Activated effector memory CD4-positive, alpha-beta T cell treated with anti-CD3 and anti-CD28 coated beads, Interleukin-2, amount 50 U/mL, for 16 hours (primary cell): ENCODE measurements around the gene SPRED2.
"Not testable (repeated sequence)": the region's sequence is repeated elsewhere in the genome, so short reads cannot be mapped to it uniquely, and the experiment has no call there.

Source experiments
- DNase-seq: peaks from one replicate; pipeline ENCODE4 v3.0.0-alpha.2; 2020

The SPRED2 gene

DNA sequence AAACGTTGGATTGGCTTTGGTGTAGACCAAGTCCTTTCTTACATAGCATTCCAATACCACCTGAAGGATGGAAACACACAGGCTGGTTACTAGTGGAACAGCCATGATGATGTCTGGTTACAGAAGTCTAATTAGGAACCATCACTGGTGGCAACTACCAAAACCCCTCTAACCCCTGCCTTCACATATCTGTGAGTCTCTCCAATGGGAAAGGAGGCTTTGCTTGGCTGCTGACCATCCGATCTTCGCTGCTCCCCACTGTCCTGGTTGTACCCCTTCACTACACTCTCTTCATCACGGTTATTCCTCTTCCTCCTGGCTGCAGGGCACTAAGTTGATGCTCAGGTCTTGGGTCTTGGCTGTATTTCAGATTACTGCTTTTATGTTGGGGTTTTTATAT, 97.7 kb downstream of the SPRED2 start:
- DNase-seq: no peak

DNA sequence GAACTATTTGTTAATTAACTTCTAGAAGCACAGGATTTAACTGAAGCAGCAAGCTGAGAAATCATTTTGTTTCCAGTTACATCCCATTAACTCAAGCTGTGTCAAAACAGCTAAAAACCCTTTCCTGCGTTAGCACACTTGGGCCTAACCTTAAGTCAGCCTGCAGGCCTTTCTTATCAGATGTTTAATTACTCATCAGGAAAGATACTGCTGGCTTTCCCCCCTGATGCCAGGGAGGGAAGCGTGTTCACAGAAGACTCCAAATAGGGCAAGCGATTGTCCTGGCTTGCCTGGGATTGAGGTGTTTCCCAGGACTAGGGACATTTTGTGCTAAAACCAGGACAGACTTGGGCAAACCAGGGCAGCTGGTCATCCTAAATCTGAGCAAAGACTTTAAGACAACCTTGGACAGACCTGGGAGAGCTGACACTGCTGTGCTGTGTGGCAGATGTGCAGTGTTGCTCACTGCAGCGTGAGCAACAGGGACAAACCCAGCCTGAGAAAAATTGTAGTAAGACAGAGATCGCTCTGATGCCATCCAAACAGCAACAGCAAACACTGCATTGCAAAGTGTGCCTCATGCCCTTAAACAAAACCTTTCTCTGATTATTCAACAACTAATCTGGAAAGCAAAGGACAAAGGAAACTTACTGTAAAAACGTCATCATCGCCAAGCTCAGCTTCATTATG, 100.9 kb downstream of the SPRED2 start:
- no peak for DNase-seq

DNA sequence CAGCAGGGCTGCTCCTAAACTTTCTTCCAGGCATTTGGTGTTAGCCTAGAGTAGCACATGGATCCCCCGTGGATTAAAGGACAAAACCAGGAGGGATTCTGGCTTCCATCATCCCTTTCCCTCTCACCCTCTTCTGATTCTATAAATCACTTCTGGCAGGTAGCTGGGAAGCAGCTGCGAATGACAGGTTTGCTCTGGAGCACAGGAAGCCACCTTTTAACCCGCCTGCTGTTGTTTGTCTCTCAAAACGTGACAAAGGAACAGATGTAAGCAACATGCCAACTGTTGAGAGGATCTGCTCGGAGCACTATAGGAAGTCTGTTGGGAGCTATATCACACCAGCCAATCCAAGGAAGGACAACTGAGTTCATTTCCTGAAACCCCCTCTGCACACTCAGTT, 102.9 kb downstream of the SPRED2 start:
- DNase-seq: no peak

DNA sequence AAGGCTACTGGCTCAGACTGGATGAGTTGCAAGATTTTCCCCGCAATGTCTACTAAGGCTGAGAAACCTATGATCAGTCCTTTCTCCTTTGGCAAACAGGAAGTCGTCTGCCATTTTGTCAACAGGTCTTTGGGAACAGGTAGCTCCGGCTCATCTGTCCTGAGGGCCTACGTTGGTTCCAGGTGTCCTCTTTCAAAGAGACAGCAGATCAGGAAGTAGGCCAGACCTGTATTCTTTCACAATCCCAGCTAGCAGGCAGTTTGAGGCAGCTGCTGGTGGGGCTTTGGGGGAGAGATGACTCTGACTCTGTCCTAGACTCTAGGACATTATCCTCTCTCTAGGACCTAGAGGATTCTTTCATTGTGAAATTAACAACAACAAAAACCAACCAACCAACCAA, 106.1 kb downstream of the SPRED2 start:
- no peak for DNase-seq

DNA sequence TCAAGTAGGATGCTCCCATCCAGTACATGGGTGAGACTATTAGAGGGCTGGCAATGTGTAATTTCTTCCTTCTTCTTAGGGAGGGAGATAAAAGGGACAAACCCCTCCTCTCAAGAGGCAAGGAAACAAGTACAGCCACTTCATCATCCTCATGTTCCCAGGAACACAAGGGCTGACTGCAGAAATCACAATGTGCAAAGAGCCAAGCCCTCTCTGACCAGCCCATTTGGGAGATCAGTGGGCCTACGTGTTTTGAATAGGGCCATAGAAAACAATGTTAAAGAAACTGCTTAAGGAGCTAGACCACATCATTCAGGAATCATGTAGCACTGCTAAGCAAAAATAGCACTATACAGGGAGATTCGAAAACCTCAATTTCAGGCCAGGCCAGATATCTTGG, 107.3 kb downstream of the SPRED2 start:
- DNase-seq: no peak

DNA sequence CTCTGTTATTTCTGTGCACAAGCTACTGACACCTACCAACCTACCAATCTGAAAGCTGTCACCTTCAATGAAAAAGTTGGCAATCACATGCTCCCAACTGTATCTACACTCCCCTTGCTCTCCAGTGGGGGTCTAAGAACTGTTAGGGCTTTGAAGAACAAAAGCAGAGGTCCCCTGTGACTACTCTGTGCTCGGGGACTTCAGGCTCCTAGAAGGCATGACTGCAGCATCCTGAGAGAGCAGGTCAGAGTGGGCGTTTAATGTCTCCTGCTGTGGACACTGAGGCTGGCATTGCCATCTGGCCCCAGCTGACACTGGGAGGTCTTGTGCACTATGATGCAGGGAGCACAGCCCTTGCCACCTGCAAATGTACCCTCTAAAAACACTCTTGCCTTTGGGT, 111.5 kb downstream of the SPRED2 start:
- DNase-seq: no peak

DNA sequence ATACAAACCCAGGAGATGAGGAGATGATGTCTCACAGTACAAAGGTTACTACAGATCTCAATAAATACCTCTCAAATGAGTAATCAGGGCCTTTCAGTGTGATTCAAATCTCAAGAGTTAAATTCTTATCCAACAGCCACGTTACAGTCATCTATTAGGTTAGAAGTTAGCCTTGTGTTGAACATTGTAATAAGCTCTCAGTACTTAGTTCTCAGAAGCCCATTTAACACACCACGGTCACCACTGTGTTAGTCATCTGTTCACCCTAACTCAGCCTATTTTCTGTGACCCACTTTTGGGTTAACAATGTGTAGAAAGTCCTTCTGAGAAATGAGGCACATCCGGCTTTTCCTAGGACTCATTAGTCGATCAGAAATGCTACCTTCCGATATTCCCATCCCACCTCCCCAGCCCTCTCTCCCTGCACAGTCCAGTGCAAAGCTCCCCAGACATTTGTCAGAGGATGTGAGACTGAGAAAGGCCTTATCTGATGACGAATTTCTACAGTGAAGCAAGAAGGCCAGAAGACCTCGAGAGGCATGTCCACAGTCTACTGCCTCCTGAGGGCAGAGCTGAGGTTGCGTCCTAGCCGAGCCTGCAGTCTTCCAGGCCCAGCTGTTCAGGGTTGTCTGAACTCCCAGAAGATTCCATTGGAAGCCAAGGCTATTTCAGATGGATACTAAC, 112.2 kb downstream of the SPRED2 start:
- DNase-seq: no peak

DNA sequence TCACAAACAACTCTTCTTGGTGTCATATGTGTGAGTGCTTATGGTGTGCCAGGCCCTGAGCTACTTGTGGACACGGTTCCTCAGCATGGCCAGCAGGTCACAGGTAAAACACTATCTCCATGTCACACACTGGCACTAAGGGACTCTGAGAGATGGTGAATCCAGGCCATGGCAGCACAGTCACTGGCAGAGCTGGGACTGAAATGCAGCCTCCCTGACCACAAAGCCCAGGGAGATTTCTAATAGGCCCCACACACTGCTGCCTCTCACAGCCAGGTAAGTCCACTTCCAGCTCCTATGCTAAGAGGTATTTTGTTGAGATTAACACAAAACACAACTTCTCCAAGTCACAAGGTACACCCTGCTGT, 112.7 kb downstream of the SPRED2 start:
- no peak for DNase-seq

DNA sequence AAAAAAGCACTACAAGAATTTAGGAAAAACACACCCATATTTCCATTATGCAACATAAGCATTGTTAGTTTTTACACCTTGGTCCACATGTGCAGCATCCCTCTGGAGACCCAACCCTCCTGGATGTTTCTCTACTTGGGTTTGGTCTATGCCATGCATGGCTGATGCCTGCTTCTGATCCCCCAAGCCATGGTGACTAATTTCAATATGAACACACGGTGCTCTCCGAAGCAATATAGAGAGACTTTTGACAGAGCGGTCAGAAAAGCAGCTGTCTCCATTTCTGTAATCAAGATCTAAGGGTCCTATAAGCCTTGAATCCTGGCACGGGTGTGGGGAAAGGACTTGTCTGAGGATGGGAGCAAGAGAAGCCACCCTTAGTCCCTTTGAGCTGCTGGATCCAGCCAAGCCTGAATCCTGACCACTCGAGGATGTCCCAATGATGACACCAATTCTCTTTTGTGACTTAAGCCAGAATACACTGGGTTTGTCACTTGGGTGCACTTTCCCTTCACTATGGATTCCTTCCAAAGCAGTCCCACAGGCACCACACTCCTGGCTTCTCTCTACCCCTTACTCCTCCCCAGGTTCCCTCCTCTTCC, 113.2 kb downstream of the SPRED2 start:
- DNase-seq: no peak

DNA sequence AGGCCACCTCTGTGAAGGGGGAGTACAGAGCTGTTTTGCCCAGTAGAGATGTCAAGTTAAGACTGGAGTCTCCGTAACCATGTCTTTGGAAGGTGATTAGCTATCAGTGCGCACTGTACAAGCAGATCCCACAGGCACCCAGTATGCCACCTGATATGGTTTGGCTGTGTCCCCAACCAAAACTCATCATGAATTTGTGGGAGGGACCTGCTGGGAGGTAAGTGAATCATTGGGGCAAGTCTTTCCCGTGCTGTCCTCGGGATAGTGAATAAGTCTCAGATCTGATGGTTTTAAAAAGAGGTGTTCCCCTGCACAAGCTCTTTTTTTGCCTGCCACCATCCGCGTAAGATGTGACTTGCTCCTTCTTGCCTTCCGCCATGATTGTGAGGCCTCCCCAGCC, 114.6 kb downstream of the SPRED2 start:
- DNase-seq: no peak

DNA sequence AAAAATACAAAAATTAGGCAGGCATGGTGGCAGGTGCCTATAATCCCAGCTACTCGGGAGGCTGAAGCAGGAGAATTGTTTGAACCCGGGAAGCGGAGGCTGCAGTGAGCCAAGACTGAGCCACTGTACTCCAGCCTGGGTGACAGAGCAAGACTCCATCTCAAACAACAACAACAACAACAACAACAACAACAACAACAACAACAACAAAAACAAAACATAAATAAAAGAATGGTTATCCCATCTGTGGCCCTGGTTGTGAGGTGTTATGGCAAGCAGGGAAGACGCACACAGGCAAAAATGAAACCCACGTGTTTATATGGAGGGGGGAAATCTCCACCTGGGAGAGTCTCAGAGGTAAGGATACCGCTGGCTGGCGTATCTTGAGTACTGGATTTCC, 115.0 kb downstream of the SPRED2 start:
- DNase-seq: not testable (repeated sequence)

DNA sequence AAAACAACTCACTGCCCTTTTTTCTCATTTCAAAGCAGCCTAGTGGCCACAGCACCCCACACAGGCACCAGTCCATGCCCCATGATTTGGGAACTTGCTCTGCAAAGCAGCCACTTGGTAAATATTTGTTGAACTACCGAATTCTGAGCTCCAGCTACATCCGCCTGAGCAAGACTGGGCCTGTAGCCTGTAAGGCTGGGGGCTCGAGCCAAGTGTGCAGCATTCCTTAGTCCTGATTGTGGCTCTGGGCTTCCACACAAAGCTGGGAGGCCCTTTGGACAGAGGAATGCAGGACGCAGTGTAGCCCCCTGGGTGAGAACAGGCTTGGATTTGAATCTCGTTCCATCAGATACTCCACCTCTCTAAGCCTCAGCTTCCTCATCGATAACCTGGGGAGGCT, 116.3 kb downstream of the SPRED2 start:
- DNase-seq: no peak

DNA sequence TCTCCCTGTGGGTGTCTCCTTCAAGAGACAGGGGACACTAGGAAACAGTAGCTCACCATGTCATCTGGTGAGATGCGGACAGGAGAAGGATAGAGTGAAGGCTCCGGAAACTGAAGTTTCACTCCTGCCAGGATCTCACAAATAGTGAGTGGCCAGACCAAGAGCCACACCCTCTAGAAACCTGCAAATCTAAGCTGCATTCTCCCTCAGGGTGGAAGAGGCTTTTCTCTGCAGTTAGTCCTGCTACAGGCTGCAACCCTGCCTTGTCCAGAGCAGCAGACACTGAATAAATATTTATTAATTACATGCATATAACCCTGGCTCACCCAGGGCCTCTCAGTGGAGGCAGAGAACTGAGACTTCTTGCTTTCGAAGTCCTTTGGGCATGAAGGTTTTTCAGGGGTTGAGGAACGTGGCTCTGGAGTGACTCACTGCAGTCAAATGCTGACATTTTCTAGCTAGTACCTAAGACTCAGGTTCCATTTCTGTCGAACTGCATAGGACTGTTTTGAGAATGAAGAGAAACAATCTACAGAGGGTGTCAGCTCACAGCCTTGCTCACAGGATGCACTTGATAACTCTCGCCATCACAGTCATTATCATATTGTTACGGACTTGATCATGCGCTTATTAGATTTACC, 117.5 kb downstream of the SPRED2 start:
- DNase-seq: no peak

DNA sequence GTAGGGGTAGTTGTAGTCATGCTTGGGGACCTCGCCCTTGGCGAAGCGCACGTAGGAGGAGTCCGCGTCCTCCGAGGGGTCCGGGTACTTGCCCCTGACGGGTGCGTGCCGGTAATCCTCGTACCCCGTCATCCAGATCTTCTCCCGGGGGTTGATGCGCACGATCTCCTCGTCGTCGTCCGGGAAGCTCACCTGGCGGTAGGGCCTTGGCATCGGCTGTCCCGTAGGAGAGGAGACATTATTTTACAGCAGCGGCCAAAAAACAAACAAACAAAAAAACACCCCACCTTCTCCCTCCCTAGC, 118.5 kb downstream of the SPRED2 start:
- no peak for DNase-seq

DNA sequence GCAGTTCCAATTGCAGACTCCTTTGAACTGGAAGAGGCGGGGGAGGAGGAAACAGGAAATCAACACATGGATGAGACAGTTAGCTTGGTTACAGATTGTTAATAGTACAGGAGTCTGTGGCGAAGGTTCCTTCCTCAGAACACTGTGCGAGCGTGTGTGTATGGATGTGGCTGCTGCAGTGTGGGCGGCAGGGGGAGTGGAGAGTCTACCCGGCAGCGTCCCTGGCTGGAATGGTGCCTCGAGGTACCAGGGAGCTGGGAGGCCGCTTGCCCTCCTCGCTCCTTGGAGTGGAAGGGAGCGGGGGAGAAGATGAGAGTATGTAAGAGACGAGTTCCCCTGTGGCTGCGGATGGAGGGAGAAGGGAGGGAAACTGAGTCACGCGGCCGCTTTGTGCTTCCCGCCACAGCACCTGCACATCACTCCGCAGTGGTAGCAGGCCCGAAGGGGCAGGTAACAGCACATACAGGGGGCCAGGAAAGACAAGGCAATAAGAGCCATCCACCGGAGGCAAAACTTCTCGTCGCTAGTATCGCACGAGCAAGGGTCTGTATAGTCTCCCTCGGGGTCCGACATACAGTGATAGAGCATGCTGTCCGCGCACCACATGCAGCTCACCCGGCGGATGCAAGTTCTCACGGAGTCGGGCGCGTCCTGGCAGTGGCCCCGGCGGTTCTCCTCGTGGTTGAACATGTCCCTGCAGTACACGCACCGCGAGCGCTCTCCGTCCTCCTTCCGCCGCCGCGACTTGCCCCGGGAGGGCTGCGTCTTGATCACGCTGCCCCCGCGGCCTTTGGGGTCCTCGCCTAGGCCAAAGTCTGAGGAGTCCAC, 119.1 kb downstream of the SPRED2 start:
- no peak for DNase-seq

DNA sequence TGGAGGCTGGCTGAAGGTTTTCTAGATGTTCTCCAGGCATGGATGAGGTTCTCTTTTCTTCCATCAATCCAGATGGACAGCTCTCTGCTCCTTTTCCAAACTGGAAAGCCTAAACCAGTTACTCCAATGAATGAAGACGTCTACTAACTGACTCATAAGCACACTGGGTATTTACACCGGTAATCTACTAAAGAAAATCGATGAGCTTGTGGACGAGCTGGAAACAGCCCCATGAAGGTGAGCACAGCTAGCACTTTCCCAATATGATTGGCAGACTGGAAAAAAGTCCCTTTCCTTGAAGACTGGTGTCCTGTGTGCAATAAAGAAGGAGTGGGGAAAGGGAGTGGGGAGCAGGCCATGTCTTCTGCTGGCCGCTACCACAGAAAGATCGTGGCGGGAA, 120.8 kb downstream of the SPRED2 start:
- no peak for DNase-seq

DNA sequence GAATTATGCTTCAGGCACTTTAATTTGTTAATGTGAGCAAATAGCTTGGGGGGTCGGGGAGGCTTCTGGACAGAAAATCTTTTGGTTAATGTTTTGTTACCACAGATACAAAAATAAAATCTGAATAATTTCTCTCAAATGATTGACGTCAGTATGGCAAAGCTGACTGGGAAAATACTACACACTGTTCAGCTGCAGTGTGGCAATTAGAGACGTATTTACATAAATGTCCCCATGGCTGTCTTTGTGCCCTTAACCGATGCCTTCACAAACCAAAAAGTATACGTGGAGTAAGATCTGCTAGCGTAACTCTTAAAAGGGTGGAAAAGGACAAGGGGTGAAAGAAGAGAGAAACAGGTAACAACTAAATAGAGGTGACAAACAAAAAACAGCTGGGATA, 121.3 kb downstream of the SPRED2 start:
- no peak for DNase-seq

DNA sequence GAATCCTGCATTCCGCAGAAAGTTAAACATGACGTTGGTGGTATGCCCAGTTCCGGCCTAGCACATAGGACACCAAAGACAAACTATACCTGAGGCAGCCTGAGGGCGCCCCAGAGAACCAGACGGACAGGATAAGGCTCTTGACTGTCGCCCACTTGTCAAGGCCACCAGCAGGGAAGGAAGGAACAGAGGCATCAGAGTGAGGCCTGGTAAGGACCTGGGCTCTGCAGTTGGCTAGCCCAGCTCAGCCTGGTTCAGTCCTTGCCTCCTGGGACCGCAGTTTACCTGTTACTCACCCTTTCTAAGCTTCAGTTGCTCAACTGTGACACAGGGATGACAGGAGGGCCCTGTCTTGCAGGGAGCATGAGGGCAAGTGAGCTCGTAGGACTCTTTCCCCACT, 122.7 kb downstream of the SPRED2 start:
- DNase-seq: no peak

DNA sequence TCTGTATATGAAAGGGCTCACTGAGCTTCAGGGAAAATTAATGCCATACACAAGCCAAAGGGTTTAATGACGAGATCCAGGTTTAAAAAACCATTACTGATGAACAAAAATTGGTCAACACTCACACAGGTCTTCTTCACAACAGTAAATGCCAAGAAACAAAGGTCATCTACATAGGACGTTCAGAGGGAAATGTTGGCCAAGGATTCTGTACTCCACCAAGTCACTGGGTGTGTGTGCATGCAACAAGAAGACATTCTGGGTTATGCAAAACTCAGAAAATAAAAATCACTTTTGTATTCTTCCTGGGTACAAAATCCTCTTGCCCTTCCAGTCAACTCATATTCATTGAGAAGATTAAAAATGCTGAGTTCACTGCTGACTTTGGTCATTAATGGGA, 126.5 kb downstream of the SPRED2 start:
- DNase-seq: no peak

DNA sequence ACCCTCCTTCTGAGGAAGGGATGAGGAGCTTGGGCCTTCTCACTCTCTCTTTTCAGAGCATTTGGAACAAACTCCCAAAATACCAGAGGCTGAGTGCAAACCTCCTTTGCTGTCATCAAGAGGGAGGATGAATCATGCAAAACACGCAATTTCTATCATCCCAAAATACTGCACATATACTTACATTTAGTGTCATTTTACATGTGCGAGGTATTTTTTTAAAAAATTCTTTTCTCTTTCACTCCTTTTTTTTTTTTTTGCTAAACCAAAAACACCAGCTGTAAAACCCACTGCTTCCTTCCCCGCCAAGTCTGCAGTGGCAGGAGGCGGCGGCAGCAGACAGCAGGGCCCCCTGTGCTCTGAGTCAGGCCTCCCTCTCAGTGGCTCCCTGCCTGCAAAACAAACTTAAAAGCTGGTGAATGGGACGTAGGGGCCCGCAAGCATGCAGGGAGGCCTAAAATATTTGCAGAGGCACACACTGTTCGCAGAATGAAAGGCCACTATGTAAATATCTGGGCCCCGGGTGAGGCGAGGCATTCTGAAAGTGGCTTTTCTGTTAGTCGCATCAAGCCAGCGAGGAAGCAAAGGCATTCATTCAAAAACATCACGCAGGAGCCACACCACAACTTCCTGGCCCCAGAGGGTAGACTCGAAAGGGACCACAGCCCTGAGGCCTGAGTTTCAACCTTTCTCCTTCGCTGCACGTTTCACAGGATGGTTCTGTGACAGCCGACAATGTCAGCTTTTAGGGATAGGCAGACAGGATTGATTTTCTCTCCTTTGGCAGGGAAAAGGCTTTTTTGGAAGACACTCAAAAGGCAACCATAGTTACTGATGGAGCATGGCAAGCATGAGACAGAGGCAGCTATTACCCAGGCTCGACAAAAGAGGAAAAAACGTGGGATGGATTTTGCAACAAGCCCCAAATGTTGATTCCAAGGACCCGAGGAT, 131.4 kb downstream of the SPRED2 start:
- DNase-seq: peak; percentile 90

DNA sequence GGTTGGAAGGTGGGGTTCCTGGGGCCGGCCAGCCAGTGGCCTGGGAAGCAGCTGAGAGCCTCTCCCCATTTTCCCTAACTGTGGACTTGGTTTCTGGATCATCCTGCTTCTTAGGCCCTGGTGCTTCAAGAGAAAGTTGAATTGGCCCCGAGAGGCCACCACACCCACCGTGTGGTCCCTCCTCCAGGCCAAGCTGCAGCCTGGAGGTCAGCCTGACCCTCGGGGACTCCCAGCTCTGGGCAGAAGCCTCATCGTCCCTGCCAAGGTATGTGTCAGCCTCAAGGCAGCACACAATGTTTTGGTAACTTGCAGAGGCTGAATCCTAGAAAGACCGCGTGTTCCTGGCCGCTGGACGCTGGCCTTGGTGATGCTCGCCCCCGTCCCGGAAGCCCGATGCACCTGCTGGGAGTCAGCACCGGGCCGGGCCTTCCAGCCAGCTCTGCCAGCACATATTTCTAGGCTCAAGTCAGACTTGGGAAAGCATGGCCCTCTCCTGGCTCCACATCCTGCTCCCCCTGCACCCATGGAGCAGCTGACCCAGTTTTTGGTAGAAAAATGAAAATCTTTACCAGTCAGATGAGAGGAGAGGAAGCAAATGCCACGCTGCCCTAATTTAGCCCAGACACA, 132.2 kb downstream of the SPRED2 start:
- DNase-seq: no peak

DNA sequence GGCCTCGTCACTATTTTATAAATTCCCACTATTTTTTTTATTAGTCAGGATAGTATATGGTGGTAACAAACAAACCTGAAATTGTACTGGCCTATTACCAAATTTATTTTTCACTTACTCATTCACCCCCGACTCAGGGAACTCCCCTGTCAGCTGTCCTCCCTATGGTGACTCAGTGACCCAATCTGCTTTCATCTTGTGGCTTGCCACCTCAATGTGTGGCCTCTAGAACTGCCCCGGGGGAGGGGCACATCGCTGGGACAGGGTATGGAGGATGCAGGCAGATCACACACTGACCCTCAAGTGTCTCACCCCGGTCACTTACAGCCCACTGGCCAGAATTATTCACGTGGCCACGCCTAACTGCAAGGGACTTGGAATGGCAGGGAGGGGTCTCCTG, 133.2 kb downstream of the SPRED2 start:
- peak; percentile 83 for DNase-seq
